T-helper 1 cell treated with Interleukin-12 subunit alpha and Interleukin-12 subunit beta and Interleukin-4 antibody, amounts not matched to agents 30 μg/mL and 1 μg/mL, for 36 hours (primary cell): ENCODE measurements around the gene CEP55.
"Not testable (repeated sequence)": the region's sequence is repeated elsewhere in the genome, so short reads cannot be mapped to it uniquely, and the experiment has no call there.

Source experiments
- H3K27ac Mint-ChIP-seq: one replicate; pipeline ENCODE4 v1.8.0; 2021; ENCODE audit warnings: mild to moderate bottlenecking, mixed read lengths
- H3K27me3 Mint-ChIP-seq: one replicate; pipeline ENCODE4 v1.8.0; 2021; ENCODE audit warnings: low read depth, mixed read lengths
- H3K36me3 Mint-ChIP-seq: one replicate; pipeline ENCODE4 v1.8.0; 2021; ENCODE audit warnings: low read depth, mixed read lengths
- H3K4me1 Mint-ChIP-seq: one replicate; pipeline ENCODE4 v1.8.0; 2021; ENCODE audit warnings: low read depth, mixed read lengths
- H3K4me3 Mint-ChIP-seq: one replicate; pipeline ENCODE4 v1.8.0; 2021; ENCODE audit warnings: mild to moderate bottlenecking, moderate library complexity, mixed read lengths
- H3K9me3 Mint-ChIP-seq: one replicate; pipeline ENCODE4 v1.8.0; 2021; ENCODE audit warnings: mixed read lengths

The CEP55 gene

GRCh38 chr10:93514521-93514920 is 18.1 kb downstream of the CEP55 start:
- Mint-ChIP-seq H3K9me3 (no peaks in the 10 kb centered on the region), H3K4me3 (no peak overlapping the region), H3K4me1 (peaks cover 5% of the 10 kb centered on the region), H3K27me3 (no peaks in the 10 kb centered on the region), H3K27ac (no peak overlapping the region), H3K36me3 (peaks cover 49% of the 10 kb centered on the region)

- H3K4me3 Mint-ChIP-seq, result no peak overlapping the region
- peaks cover 4% of the 10 kb centered on the region for H3K4me1 Mint-ChIP-seq
- no peak overlapping the region for H3K27ac Mint-ChIP-seq
- H3K36me3 Mint-ChIP-seq, result peaks cover 52% of the 10 kb centered on the region
- H3K9me3 Mint-ChIP-seq, result no peaks in the 10 kb centered on the region
- no peaks in the 10 kb centered on the region for H3K27me3 Mint-ChIP-seq
Measured at GRCh38 chr10:93515071-93516005, 18.9 kb downstream of the CEP55 start.

- no peak overlapping the region for H3K4me3 Mint-ChIP-seq
- no peaks in the 10 kb centered on the region for H3K9me3 Mint-ChIP-seq
- no peaks in the 10 kb centered on the region for H3K27me3 Mint-ChIP-seq
- H3K27ac Mint-ChIP-seq, result no peak overlapping the region
- peaks cover 51% of the 10 kb centered on the region for H3K36me3 Mint-ChIP-seq
- H3K4me1 Mint-ChIP-seq, result peaks cover 2% of the 10 kb centered on the region
Measured at GRCh38 chr10:93516006-93516380, 19.6 kb downstream of the CEP55 start.

- no peaks in the 10 kb centered on the region for H3K27me3 Mint-ChIP-seq
- H3K9me3 Mint-ChIP-seq, result peaks cover 11% of the 10 kb centered on the region
- H3K4me3 Mint-ChIP-seq, result no peak overlapping the region
- peaks cover 2% of the 10 kb centered on the region for H3K4me1 Mint-ChIP-seq
- H3K36me3 Mint-ChIP-seq, result peaks cover 68% of the 10 kb centered on the region
- H3K27ac Mint-ChIP-seq, result no peak overlapping the region
Measured at GRCh38 chr10:93518531-93518930, 22.1 kb downstream of the CEP55 start.

GRCh38 chr10:93535293-93535692 is 38.9 kb downstream of the CEP55 start:
- Mint-ChIP-seq H3K27ac (no peak overlapping the region), H3K9me3 (no peaks in the 10 kb centered on the region), H3K36me3 (peaks cover 2% of the 10 kb centered on the region), H3K4me1 (no peaks in the 10 kb centered on the region), H3K27me3 (peaks cover 12% of the 10 kb centered on the region), H3K4me3 (no peak overlapping the region)

GRCh38 chr10:93540871-93541270 is 44.5 kb downstream of the CEP55 start:
- H3K27ac Mint-ChIP-seq, H3K9me3 Mint-ChIP-seq, H3K4me3 Mint-ChIP-seq, H3K4me1 Mint-ChIP-seq, H3K36me3 Mint-ChIP-seq: not testable (repeated sequence)
- H3K27me3 Mint-ChIP-seq, result peaks cover 27% of the 10 kb centered on the region

GRCh38 chr10:93541402-93542357 is 45.3 kb downstream of the CEP55 start:
- Mint-ChIP-seq H3K36me3 (no peaks in the 10 kb centered on the region), H3K9me3 (no peaks in the 10 kb centered on the region), H3K27me3 (peaks cover 27% of the 10 kb centered on the region), H3K27ac (no peak overlapping the region), H3K4me1 (no peaks in the 10 kb centered on the region), H3K4me3 (no peak overlapping the region)

- no peak overlapping the region for H3K27ac Mint-ChIP-seq
- no peak overlapping the region for H3K4me3 Mint-ChIP-seq
- peaks cover 27% of the 10 kb centered on the region for H3K27me3 Mint-ChIP-seq
- H3K9me3 Mint-ChIP-seq, result no peaks in the 10 kb centered on the region
- no peaks in the 10 kb centered on the region for H3K36me3 Mint-ChIP-seq
- no peaks in the 10 kb centered on the region for H3K4me1 Mint-ChIP-seq
Measured at GRCh38 chr10:93542358-93542791, 46.0 kb downstream of the CEP55 start.

- H3K27me3 Mint-ChIP-seq, result peaks cover 13% of the 10 kb centered on the region
- H3K4me1 Mint-ChIP-seq, H3K36me3 Mint-ChIP-seq, H3K27ac Mint-ChIP-seq, H3K4me3 Mint-ChIP-seq, H3K9me3 Mint-ChIP-seq: not testable (repeated sequence)
Measured at GRCh38 chr10:93546995-93547394, 50.6 kb downstream of the CEP55 start.

- H3K36me3 Mint-ChIP-seq, result no peaks in the 10 kb centered on the region
- H3K27ac Mint-ChIP-seq, result no peak overlapping the region
- H3K9me3 Mint-ChIP-seq, result no peaks in the 10 kb centered on the region
- no peaks in the 10 kb centered on the region for H3K4me1 Mint-ChIP-seq
- no peak overlapping the region for H3K4me3 Mint-ChIP-seq
- peaks cover 12% of the 10 kb centered on the region for H3K27me3 Mint-ChIP-seq
Measured at GRCh38 chr10:93547522-93547921, 51.1 kb downstream of the CEP55 start.

GRCh38 chr10:93548376-93549071 is 52.1 kb downstream of the CEP55 start:
- no peaks in the 10 kb centered on the region for H3K4me1 Mint-ChIP-seq
- H3K36me3 Mint-ChIP-seq, result no peaks in the 10 kb centered on the region
- H3K27ac Mint-ChIP-seq, result no peak overlapping the region
- no peaks in the 10 kb centered on the region for H3K9me3 Mint-ChIP-seq
- peaks cover 3% of the 10 kb centered on the region for H3K27me3 Mint-ChIP-seq
- H3K4me3 Mint-ChIP-seq, result no peak overlapping the region

- Mint-ChIP-seq H3K4me1 (no peaks in the 10 kb centered on the region), H3K4me3 (no peak overlapping the region), H3K27me3 (no peaks in the 10 kb centered on the region), H3K27ac (no peak overlapping the region), H3K9me3 (no peaks in the 10 kb centered on the region), H3K36me3 (no peaks in the 10 kb centered on the region)
Measured at GRCh38 chr10:93550606-93551005, 54.2 kb downstream of the CEP55 start.

GRCh38 chr10:93552780-93553179 is 56.4 kb downstream of the CEP55 start:
- Mint-ChIP-seq H3K36me3 (no peaks in the 10 kb centered on the region), H3K4me3 (no peak overlapping the region), H3K27me3 (no peaks in the 10 kb centered on the region), H3K27ac (no peak overlapping the region), H3K9me3 (no peaks in the 10 kb centered on the region), H3K4me1 (no peaks in the 10 kb centered on the region)
